HCEC 1CT (cell line): ENCODE data around the gene MYLIP.
"Not testable (repeated sequence)": the region's sequence is repeated elsewhere in the genome, so short reads cannot be mapped to it uniquely, and the experiment has no call there.

Experiments
- DNase-seq: peaks from one replicate; pipeline ENCODE4 v3.0.0-alpha.2; 2017

MYLIP gene

GRCh38 chr6:16146028-16146427, 17.1 kb downstream of the MYLIP start:
- no peak for DNase-seq

- DNase-seq: no peak
Measured at GRCh38 chr6:16146527-16146955, 17.7 kb downstream of the MYLIP start.

GRCh38 chr6:16148498-16148897, 19.6 kb downstream of the MYLIP start:
- DNase-seq: no peak

DNA sequence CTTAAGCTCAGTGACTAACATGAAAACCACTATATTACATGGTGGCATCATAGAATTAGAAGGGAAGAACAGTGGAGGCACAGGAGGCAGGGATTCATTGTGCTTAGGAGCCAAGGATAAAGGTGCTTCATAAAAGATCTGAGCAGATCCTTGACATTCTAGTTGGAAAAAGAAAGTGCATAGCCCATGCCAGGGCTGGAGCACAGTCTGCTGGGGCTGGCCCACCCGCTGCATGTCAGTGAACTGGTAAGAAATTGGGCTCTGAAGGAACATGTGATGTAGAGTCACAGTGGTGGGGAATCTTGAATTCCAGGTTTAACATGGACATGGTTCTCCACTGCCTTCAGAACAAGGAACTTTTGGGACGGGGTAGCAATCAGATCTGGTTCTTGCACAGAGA, 20.4 kb downstream of the MYLIP start:
- no peak for DNase-seq

DNA sequence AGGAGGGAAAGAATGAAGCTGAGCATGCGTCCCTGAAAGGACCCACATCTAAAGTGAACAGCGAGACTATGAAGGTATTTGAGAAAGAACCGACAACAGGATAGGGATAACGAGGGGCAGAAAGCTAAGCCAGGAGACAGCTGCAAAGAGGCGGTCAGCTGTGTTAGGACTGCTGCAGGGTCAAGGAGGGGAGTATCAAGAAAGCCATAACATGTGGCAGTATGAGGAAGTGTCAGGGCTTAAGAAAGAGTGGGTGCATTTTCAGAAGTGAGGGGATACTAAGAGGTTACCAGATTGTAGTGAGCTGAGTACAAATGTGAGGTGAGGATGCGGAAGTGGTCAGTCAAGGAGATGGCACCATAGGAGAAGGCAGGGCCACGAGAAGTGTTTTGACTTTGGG, 21.2 kb downstream of the MYLIP start:
- no peak for DNase-seq

- DNase-seq: no peak
Measured at GRCh38 chr6:16153211-16153820, 24.4 kb downstream of the MYLIP start.

DNA sequence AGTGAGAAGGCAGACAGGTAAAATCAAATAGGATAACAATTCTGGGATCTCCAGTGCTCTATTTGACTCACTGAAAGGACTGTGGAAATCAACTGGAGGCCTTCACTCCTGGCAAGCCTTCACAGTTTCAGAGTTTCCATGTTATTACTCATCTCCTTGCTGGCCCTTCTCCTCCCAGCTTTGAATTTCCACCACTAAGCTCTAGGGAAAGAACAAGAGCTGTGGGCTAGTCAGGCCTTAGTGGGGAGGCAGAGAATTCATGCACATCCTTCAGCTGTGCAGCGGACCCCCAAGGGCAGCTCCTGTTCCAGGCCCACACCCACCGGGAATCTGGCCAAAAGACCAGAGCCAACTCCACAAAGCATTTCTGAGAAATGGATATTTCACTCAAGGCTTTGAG, 26.0 kb downstream of the MYLIP start:
- no peak for DNase-seq

- DNase-seq: no peak
Measured at GRCh38 chr6:16157492-16157891, 28.6 kb downstream of the MYLIP start.

DNA sequence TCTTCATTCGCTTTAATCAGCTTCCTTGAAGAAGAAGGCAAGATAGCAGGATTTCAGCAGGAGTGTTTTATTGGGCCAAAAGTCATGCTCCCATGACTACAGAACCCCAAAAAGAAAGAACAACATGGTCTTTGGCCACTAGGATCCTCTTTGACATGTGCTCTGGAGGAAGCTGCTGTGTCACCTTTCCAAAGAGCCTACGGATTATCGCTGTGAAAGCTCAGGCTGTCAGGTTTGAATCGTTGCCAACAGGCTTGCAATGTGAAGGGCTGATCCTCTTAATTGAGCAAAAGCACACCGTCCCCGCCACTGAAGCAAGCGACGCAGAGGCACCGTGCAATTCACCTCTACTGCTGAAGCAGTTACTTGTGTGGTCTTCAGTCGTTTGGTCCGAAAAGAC, 29.0 kb downstream of the MYLIP start:
- DNase-seq: no peak

DNA sequence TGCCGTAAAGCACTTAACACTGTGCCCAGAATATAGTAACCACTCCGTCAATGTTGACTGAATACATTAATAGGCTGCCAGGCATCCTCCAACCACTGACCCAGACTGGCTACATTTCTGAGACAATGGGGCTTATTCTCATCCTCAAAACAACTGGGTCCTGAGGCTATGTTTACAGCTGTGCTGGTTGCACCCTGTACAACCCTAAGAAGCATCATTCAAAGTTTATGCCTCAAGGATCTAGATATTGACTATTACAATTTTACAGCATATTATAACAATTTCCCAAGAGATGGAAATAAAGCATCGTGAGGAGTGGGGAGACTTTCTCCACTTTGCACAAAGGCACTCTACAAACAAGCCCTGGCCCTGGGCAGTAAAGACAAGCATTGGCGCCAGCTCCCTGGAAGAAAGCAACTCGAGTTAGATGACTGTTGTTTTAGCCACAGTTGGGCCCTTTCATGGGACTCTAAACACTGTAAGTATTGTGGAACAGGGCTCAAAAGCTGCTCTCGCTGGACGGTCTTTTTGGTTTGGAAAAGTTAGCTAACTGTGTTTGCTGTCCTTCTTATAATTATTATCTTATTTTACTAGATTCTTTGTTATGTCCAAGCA, 30.2 kb downstream of the MYLIP start:
- no peak for DNase-seq

GRCh38 chr6:16160794-16161193, 31.9 kb downstream of the MYLIP start:
- DNase-seq: no peak

DNA sequence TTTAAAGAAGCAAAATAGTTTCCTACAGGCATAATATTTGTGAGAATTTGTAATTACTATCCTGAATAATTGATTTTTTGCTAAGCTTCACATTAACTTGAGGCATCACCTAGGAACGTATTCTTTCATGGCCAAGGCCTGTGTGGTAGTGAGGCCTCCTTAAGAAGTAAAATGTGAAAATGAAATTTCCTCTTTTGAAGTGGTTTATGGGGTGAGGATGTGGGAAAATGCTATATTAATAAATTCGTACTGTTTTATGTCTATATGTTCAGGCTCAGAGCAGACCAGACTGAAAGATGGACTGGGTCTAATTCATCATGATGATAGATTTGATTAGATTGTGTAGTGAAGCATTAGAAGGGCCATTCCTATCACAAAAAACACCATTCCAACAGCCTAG, 33.1 kb downstream of the MYLIP start:
- DNase-seq: no peak

GRCh38 chr6:16163066-16163465, 34.2 kb downstream of the MYLIP start:
- DNase-seq: no peak

DNA sequence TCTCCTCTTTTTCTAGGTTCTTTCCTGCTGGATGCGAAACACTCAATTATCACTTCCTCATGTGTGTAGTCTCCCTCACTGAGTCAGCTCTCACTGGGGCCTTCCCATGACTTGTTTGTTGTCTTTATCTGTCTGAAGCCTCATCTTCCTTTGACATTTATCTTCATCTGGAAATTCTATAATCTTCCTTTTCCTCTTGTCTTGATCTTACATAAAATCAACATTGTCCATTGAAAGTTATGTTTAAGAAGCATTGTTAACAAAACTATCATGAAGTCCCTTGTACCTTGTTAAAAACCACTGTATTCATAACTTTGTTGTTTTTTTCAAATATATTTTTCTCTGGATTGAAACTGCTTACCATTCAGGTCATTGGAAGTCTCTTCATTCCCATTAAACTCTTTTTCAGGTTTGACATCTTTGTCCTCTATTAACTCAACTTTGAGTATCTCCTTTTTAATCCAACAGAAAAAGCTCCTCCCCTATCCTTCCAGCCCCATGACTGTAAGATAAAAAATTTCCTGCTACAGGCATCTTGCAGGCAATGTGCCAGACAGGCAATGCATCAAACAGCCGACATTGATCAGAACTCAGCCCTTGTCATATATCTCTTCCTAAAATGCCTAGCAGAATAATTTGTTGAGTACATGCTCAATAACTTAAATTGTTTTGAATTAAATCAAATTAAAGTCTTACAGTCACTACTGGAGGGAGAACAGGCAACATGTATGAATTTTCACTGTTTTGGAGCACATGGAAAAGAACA, 34.8 kb downstream of the MYLIP start:
- DNase-seq: no peak

- DNase-seq: no peak
Measured at GRCh38 chr6:16165641-16166040, 36.8 kb downstream of the MYLIP start.

- DNase-seq: no peak
Measured at GRCh38 chr6:16166871-16167608, 38.2 kb downstream of the MYLIP start.

DNA sequence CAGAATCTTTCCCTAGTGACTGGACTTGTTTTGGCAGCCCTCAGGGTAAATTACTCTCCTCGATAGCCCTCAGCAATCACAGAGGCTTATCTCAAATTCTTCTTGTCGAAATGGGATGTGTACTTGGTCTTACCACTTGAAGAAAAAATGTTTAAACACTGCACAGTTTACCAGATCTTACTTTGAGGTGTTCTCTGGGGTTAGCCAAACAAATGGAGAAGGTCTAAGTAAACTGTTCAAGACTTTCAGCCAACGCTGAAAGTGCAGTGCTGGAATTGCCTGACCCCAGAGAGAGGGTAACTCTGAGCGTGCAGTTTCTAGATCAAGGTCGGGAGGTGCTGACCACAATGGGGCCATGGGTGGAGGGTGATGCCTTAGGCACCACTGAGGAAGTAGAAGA, 39.2 kb downstream of the MYLIP start:
- no peak for DNase-seq

DNA sequence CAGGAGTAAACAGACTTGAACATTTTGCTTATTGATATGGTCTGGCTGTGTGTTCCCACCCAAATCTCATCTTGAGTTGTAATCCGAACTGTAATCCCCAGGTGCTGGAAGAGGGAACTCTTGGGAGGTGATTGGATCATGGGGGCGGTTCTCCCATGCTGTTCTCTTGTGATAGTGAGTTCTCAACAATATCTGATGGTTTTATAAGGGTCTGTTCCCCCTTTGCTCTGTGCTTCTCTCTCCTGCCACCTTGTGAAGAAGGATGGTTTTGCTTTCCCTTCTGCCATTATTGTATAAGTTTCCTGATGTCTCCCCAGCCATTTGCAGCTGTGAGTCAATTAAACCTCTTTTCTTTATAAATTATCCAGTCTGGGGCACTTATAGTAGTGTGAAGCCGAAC, 40.0 kb downstream of the MYLIP start:
- peak; percentile 3 for DNase-seq

DNA sequence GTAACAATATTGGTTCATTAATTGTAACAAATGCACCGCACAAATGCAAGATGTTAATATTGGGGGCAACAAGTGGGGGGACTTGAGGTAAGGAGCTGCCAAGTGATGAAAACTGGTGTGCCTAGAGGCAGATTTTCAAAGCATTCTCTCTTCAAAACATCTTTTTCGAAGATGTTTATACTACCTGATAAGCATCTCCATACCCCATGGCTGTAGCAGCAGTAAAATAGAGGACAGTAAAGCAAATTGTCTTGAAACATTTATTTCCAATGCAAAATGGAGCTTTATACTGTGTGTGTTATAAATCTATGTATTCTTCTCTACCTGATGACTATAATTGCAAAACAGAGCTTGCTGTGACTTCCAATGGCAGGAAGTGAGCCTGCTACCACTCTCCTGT, 42.5 kb downstream of the MYLIP start:
- no peak for DNase-seq

GRCh38 chr6:16173167-16173940, 44.5 kb downstream of the MYLIP start:
- DNase-seq: no peak

- DNase-seq: no peak
Measured at GRCh38 chr6:16174416-16175078, 45.7 kb downstream of the MYLIP start.

- not testable (repeated sequence) for DNase-seq
Measured at GRCh38 chr6:16176600-16176999, 47.7 kb downstream of the MYLIP start.
